ENCODE measurements around the gene SLC16A7. TPM values are rescaled to one million over a fixed set of nuclear protein-coding genes. Genes with fewer than 3 reads are reported as not detected.

Gene SLC16A7
- total and polyA plus RNA-seq, 9 donors, result 1.5 to 9.7 (median 4.0) TPM

GRCh38 chr12:59619461-59620240, 23.8 kb downstream of the SLC16A7 start:
- no peak for DNase-seq
- H3K27ac ChIP-seq (ENCODE audit: low read length), result no peak overlapping the region
- WGBS (ENCODE audit: insufficient coverage), result no CpG with 5 or more reads among the region's 1 CpG
- no peaks in the 10 kb centered on the region for H3K27me3 ChIP-seq (ENCODE audit: control insufficient read depth, insufficient read depth, low read length)
- H3K4me3 ChIP-seq (ENCODE audit: low read length), result no peak overlapping the region
- H3K9me3 ChIP-seq (replicated peaks; ENCODE audit: control insufficient read depth, low read depth, low read length), result no peaks in the 10 kb centered on the region
- H3K36me3 ChIP-seq (ENCODE audit: control insufficient read depth, insufficient read depth, low read length), result no peaks in the 10 kb centered on the region
- H3K4me1 ChIP-seq (ENCODE audit: control insufficient read depth, insufficient read depth, low read length), result no peaks in the 10 kb centered on the region

- no peaks in the 10 kb centered on the region for H3K9me3 ChIP-seq (replicated peaks; ENCODE audit: control insufficient read depth, low read depth, low read length)
- no peaks in the 10 kb centered on the region for H3K36me3 ChIP-seq (ENCODE audit: control insufficient read depth, insufficient read depth, low read length)
- no peak overlapping the region for H3K4me3 ChIP-seq (ENCODE audit: low read length)
- no peak overlapping the region for H3K27ac ChIP-seq (ENCODE audit: low read length)
- DNase-seq, result peak; percentile 29
- no peaks in the 10 kb centered on the region for H3K4me1 ChIP-seq (ENCODE audit: control insufficient read depth, insufficient read depth, low read length)
- H3K27me3 ChIP-seq (ENCODE audit: control insufficient read depth, insufficient read depth, low read length), result no peaks in the 10 kb centered on the region
- 95% methylated on average over 3 of the region's 3 CpGs for WGBS (ENCODE audit: insufficient coverage)
Measured at GRCh38 chr12:59620326-59620725, 24.5 kb downstream of the SLC16A7 start.

- H3K36me3 ChIP-seq (ENCODE audit: control insufficient read depth, insufficient read depth, low read length), result no peaks in the 10 kb centered on the region
- WGBS (ENCODE audit: insufficient coverage), result no CpG with 5 or more reads among the region's 1 CpG
- H3K9me3 ChIP-seq (replicated peaks; ENCODE audit: control insufficient read depth, low read depth, low read length), result no peaks in the 10 kb centered on the region
- no peaks in the 10 kb centered on the region for H3K4me1 ChIP-seq (ENCODE audit: control insufficient read depth, insufficient read depth, low read length)
- H3K4me3 ChIP-seq (ENCODE audit: low read length), result no peak overlapping the region
- no peak overlapping the region for H3K27ac ChIP-seq (ENCODE audit: low read length)
- no peak for DNase-seq
- H3K27me3 ChIP-seq (ENCODE audit: control insufficient read depth, insufficient read depth, low read length), result no peaks in the 10 kb centered on the region
Measured at GRCh38 chr12:59624732-59625460, 29.1 kb downstream of the SLC16A7 start.

GRCh38 chr12:59626382-59626781, 30.6 kb downstream of the SLC16A7 start:
- H3K9me3 ChIP-seq (replicated peaks; ENCODE audit: control insufficient read depth, low read depth, low read length), result no peaks in the 10 kb centered on the region
- no peak for DNase-seq
- no peak overlapping the region for H3K27ac ChIP-seq (ENCODE audit: low read length)
- H3K27me3 ChIP-seq (ENCODE audit: control insufficient read depth, insufficient read depth, low read length), result no peaks in the 10 kb centered on the region
- whole genome bisulfite sequencing (ENCODE audit: insufficient coverage), result no CpG with 5 or more reads among the region's 1 CpG
- H3K4me3 ChIP-seq (ENCODE audit: low read length), result no peak overlapping the region
- H3K4me1 ChIP-seq (ENCODE audit: control insufficient read depth, insufficient read depth, low read length), result no peaks in the 10 kb centered on the region
- no peaks in the 10 kb centered on the region for H3K36me3 ChIP-seq (ENCODE audit: control insufficient read depth, insufficient read depth, low read length)

GRCh38 chr12:59627582-59627981, 31.8 kb downstream of the SLC16A7 start:
- Histone ChIP-seq H3K27me3 (ENCODE audit: control insufficient read depth, insufficient read depth, low read length) (no peaks in the 10 kb centered on the region), H3K36me3 (ENCODE audit: control insufficient read depth, insufficient read depth, low read length) (no peaks in the 10 kb centered on the region), H3K27ac (ENCODE audit: low read length) (no peak overlapping the region), H3K9me3 (replicated peaks; ENCODE audit: control insufficient read depth, low read depth, low read length) (no peaks in the 10 kb centered on the region), H3K4me3 (ENCODE audit: low read length) (no peak overlapping the region), H3K4me1 (ENCODE audit: control insufficient read depth, insufficient read depth, low read length) (no peaks in the 10 kb centered on the region)
- no peak for DNase-seq

DNA sequence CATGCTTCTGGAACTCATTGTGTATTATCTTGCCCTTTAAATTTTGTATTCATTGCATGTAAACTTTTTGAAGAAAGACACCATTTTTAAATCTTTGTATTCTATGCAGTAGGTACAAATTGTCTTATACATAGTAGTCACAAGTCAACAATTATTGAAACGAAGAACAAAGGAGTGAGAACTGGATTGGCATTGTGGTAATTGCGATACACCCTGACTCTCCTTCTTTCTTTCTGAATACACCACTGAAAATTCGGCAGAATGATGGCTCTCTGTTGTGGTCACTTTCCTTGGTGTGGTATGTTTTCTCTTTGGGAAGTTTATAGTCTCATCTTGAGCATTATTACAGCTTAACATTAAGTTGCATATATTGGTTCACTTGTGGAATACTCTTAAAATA, 34.1 kb downstream of the SLC16A7 start:
- no peak overlapping the region for H3K27ac ChIP-seq (ENCODE audit: low read length)
- no peak overlapping the region for H3K4me3 ChIP-seq (ENCODE audit: low read length)
- no peak for DNase-seq
- no peaks in the 10 kb centered on the region for H3K4me1 ChIP-seq (ENCODE audit: control insufficient read depth, insufficient read depth, low read length)
- H3K9me3 ChIP-seq (replicated peaks; ENCODE audit: control insufficient read depth, low read depth, low read length), result no peaks in the 10 kb centered on the region
- WGBS (ENCODE audit: insufficient coverage), result no CpG with 5 or more reads among the region's 3 CpGs
- H3K27me3 ChIP-seq (ENCODE audit: control insufficient read depth, insufficient read depth, low read length), result no peaks in the 10 kb centered on the region
- H3K36me3 ChIP-seq (ENCODE audit: control insufficient read depth, insufficient read depth, low read length), result no peaks in the 10 kb centered on the region

DNA sequence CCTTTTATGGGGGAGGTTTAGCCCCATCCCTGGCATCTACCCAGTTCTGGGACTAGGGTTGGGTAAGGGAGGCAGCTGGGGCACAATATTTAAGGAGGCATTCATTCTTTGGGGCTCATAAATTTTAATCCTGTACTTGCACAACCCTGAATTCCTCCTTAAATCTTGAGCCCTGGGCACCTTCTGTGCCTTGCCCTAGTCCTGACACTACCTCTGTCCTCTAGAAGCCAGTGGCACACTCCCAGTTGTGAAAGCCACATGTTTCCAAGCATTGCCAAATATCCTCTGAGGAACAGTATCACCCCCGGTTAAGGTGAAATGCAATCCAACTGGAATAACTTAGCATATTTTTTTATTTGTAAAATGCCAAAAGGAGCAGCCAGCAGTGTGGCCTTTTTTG, 36.6 kb downstream of the SLC16A7 start:
- Histone ChIP-seq H3K4me1 (ENCODE audit: control insufficient read depth, insufficient read depth, low read length) (no peaks in the 10 kb centered on the region), H3K27ac (ENCODE audit: low read length) (no peak overlapping the region), H3K36me3 (ENCODE audit: control insufficient read depth, insufficient read depth, low read length) (no peaks in the 10 kb centered on the region), H3K4me3 (ENCODE audit: low read length) (no peak overlapping the region), H3K27me3 (ENCODE audit: control insufficient read depth, insufficient read depth, low read length) (no peaks in the 10 kb centered on the region), H3K9me3 (replicated peaks; ENCODE audit: control insufficient read depth, low read depth, low read length) (no peaks in the 10 kb centered on the region)
- no CpG with 5 or more reads among the region's 1 CpG for WGBS (ENCODE audit: insufficient coverage)
- no peak for DNase-seq

GRCh38 chr12:59634254-59634653, 38.4 kb downstream of the SLC16A7 start:
- no peaks in the 10 kb centered on the region for H3K9me3 ChIP-seq (replicated peaks; ENCODE audit: control insufficient read depth, low read depth, low read length)
- no peaks in the 10 kb centered on the region for H3K36me3 ChIP-seq (ENCODE audit: control insufficient read depth, insufficient read depth, low read length)
- H3K4me1 ChIP-seq (ENCODE audit: control insufficient read depth, insufficient read depth, low read length), result no peaks in the 10 kb centered on the region
- whole genome bisulfite sequencing (ENCODE audit: insufficient coverage), result 100% methylated on average over 1 of the region's 1 CpG
- H3K4me3 ChIP-seq (ENCODE audit: low read length), result no peak overlapping the region
- DNase-seq, result no peak
- no peaks in the 10 kb centered on the region for H3K27me3 ChIP-seq (ENCODE audit: control insufficient read depth, insufficient read depth, low read length)
- no peak overlapping the region for H3K27ac ChIP-seq (ENCODE audit: low read length)

- Histone ChIP-seq H3K9me3 (replicated peaks; ENCODE audit: control insufficient read depth, low read depth, low read length) (no peaks in the 10 kb centered on the region), H3K4me3 (ENCODE audit: low read length) (no peak overlapping the region), H3K27me3 (ENCODE audit: control insufficient read depth, insufficient read depth, low read length) (no peaks in the 10 kb centered on the region), H3K27ac (ENCODE audit: low read length) (no peak overlapping the region), H3K4me1 (ENCODE audit: control insufficient read depth, insufficient read depth, low read length) (no peaks in the 10 kb centered on the region), H3K36me3 (ENCODE audit: control insufficient read depth, insufficient read depth, low read length) (no peaks in the 10 kb centered on the region)
- WGBS (ENCODE audit: insufficient coverage), result 83% methylated on average over 2 of the region's 5 CpGs
- DNase-seq, result no peak
Measured at GRCh38 chr12:59636945-59637691, 41.3 kb downstream of the SLC16A7 start.

DNA sequence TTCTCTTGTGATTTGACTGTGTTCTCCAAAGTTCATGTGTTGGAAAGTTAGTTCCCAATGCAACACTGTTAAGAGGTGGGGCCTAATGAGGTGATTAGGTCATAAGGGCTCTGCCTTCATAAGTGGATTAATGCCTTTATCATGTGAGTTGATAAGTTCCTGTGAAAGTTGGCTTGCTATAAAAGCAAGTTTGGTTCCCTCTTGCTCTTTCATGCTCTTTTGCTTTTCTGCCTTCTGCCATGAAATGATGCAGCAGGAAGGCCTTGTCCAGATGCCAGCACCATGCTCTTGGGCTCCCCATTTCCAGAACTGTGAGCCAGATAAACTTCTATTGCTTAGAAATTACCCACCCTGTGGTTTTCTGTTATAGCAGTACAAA, 41.9 kb downstream of the SLC16A7 start:
- Histone ChIP-seq H3K4me3 (ENCODE audit: low read length) (no peak overlapping the region), H3K9me3 (replicated peaks; ENCODE audit: control insufficient read depth, low read depth, low read length) (no peaks in the 10 kb centered on the region), H3K4me1 (ENCODE audit: control insufficient read depth, insufficient read depth, low read length) (no peaks in the 10 kb centered on the region), H3K36me3 (ENCODE audit: control insufficient read depth, insufficient read depth, low read length) (no peaks in the 10 kb centered on the region), H3K27ac (ENCODE audit: low read length) (no peak overlapping the region), H3K27me3 (ENCODE audit: control insufficient read depth, insufficient read depth, low read length) (no peaks in the 10 kb centered on the region)
- no peak for DNase-seq
